HAP-1 (cell line): ENCODE measurements around the gene CENPI.

ENCODE experiments used
- DNase-seq, 2 experiments: peaks; one replicate each; pipeline ENCODE4 v3.0.0-alpha.2; 2016 to 2020; ENCODE audit warnings: low spot score in 2 of 2
- H3K27me3 ChIP-seq: fragments of 250-450 bp; sonication (Bioruptor Pico); 2 replicates; pipeline ENCODE4 v1.5.1; 2020; ENCODE audit warnings: low read depth, mild to moderate bottlenecking, moderate library complexity
- H3K36me3 ChIP-seq: fragments of 250-450 bp; sonication (Bioruptor Pico); replicated peaks from 2 replicates; pipeline ENCODE4 v1.5.1; 2020; ENCODE audit warnings: mild to moderate bottlenecking
- H3K4me1 ChIP-seq: fragments of 250-450 bp; sonication (Bioruptor Pico); 2 replicates; pipeline ENCODE4 v1.5.1; 2020; ENCODE audit warnings: mild to moderate bottlenecking
- H3K4me3 ChIP-seq: fragments of 250-450 bp; sonication (Bioruptor Pico); 2 replicates; pipeline ENCODE4 v1.5.1; 2020; ENCODE audit warnings: mild to moderate bottlenecking, moderate library complexity
- H3K9me3 ChIP-seq: fragments of 250-450 bp; sonication (Bioruptor Pico); 2 replicates; pipeline ENCODE4 v1.5.1; 2020; ENCODE audit warnings: mild to moderate bottlenecking, moderate library complexity
- in situ Hi-C: fragments of 300-500 bp; cut with MboI; formaldehyde crosslinking; loops from 3 replicates; pipeline ENCODE4 v1.14.3; 2020; ENCODE audit warnings: low sequenced_read_pairs, inconsistent platforms, mixed read lengths

Gene CENPI

DNA sequence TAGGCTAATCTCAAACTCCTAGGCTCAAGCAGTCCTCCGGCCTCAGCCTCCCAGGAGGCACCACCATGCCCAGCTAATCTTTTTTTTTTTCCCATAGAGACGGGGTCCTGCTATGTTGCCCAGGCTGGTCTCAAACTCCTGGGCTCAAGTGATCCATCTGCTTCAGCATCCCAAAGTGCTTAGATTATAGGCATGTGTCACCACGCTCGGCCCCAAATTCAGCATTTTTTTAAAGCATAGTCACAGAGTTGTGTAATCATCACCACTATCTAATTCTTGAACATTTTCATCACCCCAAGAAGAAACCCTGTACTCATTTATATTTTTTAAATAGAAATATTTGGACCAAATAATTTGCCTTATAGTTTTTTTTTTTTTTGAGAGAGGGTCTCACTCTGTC, 10.3 kb downstream of the CENPI start:
- H3K9me3 ChIP-seq, result no peaks in the 10 kb centered on the region
- H3K36me3 ChIP-seq, result peaks cover 73% of the 10 kb centered on the region
- H3K27me3 ChIP-seq, result no peaks in the 10 kb centered on the region
- DNase-seq, result no peak
- in situ Hi-C loops, result no loop called here
- no peak overlapping the region for H3K4me3 ChIP-seq
- no peaks in the 10 kb centered on the region for H3K4me1 ChIP-seq

DNA sequence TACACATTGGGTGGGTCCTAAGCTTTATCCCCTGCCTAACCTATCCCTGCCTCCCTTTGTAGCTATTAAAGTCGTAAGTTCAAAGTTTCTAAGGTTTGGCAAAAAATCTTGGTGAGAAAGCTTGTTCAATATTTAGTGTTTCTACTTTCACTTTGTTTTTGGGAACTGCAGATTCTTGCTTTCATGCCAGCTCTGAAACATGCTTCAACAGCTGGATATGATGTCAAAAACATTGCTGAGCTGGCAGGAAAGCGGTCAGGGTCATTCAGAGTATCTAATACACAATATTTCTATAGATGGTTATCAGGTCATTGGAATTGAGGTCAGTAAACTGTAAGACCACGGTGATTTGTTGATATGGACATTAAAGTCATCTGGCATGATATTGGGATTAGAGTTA, 19.7 kb downstream of the CENPI start:
- no peak for DNase-seq
- in situ Hi-C loops, result no loop called here
- H3K4me1 ChIP-seq, result no peaks in the 10 kb centered on the region
- H3K27me3 ChIP-seq, result no peaks in the 10 kb centered on the region
- no peak overlapping the region for H3K4me3 ChIP-seq
- no peaks in the 10 kb centered on the region for H3K9me3 ChIP-seq
- peaks cover 55% of the 10 kb centered on the region for H3K36me3 ChIP-seq

DNA sequence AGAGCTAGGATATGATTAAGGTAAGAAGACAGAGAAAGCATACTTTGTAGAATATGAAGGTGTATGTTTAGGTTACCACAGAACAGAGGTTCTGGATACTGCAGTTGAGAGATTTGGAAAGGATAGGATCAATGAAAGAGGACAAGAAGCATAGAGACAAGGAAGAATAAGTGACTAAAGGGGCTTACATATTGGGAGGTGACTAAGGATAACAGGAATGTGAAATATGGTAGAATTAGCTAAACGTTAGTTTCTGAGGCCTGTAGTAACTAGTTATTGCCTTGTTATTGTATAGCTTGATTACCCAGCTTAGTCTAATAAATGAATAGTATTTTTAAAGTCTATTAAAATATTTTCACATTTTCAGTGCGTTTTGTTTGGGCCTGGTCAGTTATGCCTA, 38.2 kb downstream of the CENPI start:
- Histone ChIP-seq H3K36me3 (peaks cover 71% of the 10 kb centered on the region), H3K4me1 (no peaks in the 10 kb centered on the region), H3K4me3 (no peak overlapping the region), H3K9me3 (no peaks in the 10 kb centered on the region), H3K27me3 (no peaks in the 10 kb centered on the region)
- in situ Hi-C loops, result no loop called here
- DNase-seq, result no peak
